ENCODE results near the gene NOL9.

NOL9 gene

GRCh38 chr1:6500544-6501278, 53.6 kb downstream of the NOL9 start:
- peaks cover 0 to 24% of the 10 kb centered on the region in 2 experiments for H3K27me3 ChIP-seq (ENCODE audit: control insufficient read depth in 1 of 2, insufficient read depth in 1 of 2, low read length in 2 of 2)
- H4K91ac ChIP-seq (ENCODE audit: low read length) = no peak overlapping the region
- no peak overlapping the region for H4K8ac ChIP-seq (ENCODE audit: low read length)
- no peaks in the 10 kb centered on the region for H3K9me3 ChIP-seq (ENCODE audit: control insufficient read depth, low read length)
- no peak overlapping the region for H2BK12ac ChIP-seq (ENCODE audit: low read length in 2 of 2)
- H2BK15ac ChIP-seq (ENCODE audit: low read depth, poor library complexity, severe bottlenecking) = no peak overlapping the region
- peaks cover 19% of the 10 kb centered on the region for H3K4me1 ChIP-seq (ENCODE audit: control insufficient read depth, insufficient read depth, low read depth, low read length)
- H2AK5ac ChIP-seq (ENCODE audit: low read length, severe bottlenecking) = no peak overlapping the region
- H2BK5ac ChIP-seq (ENCODE audit: low read depth, low read length, poor library complexity, severe bottlenecking) = no peak overlapping the region
- 91% methylated on average over 27 of the region's 27 CpGs for WGBS
- H3K14ac ChIP-seq (ENCODE audit: low read length in 2 of 2) = no peak overlapping the region
- no peak overlapping the region for H3K4ac ChIP-seq (ENCODE audit: low read depth in 1 of 2, low read length in 2 of 2)
- H2BK120ac ChIP-seq (ENCODE audit: low read depth, low read length) = no peak overlapping the region
- H2AFZ ChIP-seq (ENCODE audit: low read depth, low read length) = no peak overlapping the region
- no peak overlapping the region for H3K27ac ChIP-seq (ENCODE audit: low read length, poor library complexity, severe bottlenecking)
- no peaks in the 10 kb centered on the region for H3K36me3 ChIP-seq (ENCODE audit: control insufficient read depth in 1 of 2, insufficient read depth in 2 of 2, low read depth in 1 of 2, low read length in 2 of 2)
- H3K23ac ChIP-seq (ENCODE audit: low read length in 2 of 2) = no peak overlapping the region
- H3K4me3 ChIP-seq (ENCODE audit: insufficient read depth in 1 of 2, low read depth in 1 of 2, low read length in 2 of 2) = no peak overlapping the region
- no peak overlapping the region for H3K18ac ChIP-seq (ENCODE audit: low read depth in 1 of 2, low read length in 2 of 2)
- no peak overlapping the region for H3K4me2 ChIP-seq (ENCODE audit: low read length, poor library complexity, severe bottlenecking)
- H3K9ac ChIP-seq (ENCODE audit: low read length) = no peak overlapping the region
- DNase-seq = no peak
- peaks cover 7% of the 10 kb centered on the region for H3K79me1 ChIP-seq (replicated peaks; ENCODE audit: low read length, poor library complexity, severe bottlenecking)

GRCh38 chr1:6499296-6499695, 55.0 kb downstream of the NOL9 start:
- no peak overlapping the region for H3K4ac ChIP-seq (ENCODE audit: low read depth in 1 of 2, low read length in 2 of 2)
- no peak overlapping the region for H4K8ac ChIP-seq (ENCODE audit: low read length)
- H2AK5ac ChIP-seq (ENCODE audit: low read length, severe bottlenecking) = no peak overlapping the region
- H2BK5ac ChIP-seq (ENCODE audit: low read depth, low read length, poor library complexity, severe bottlenecking) = no peak overlapping the region
- no peak overlapping the region for H3K18ac ChIP-seq (ENCODE audit: low read depth in 1 of 2, low read length in 2 of 2)
- no peaks in the 10 kb centered on the region for H3K36me3 ChIP-seq (ENCODE audit: control insufficient read depth in 1 of 2, insufficient read depth in 2 of 2, low read depth in 1 of 2, low read length in 2 of 2)
- H2BK12ac ChIP-seq (ENCODE audit: low read length in 2 of 2) = peak overlapping the region in 1 of 2 experiments; percentile 9
- no peak overlapping the region for H3K9ac ChIP-seq (ENCODE audit: low read length)
- no peak overlapping the region for H4K91ac ChIP-seq (ENCODE audit: low read length)
- H2BK15ac ChIP-seq (ENCODE audit: low read depth, poor library complexity, severe bottlenecking) = no peak overlapping the region
- H3K23ac ChIP-seq (ENCODE audit: low read length in 2 of 2) = no peak overlapping the region
- H3K4me1 ChIP-seq (ENCODE audit: control insufficient read depth, insufficient read depth, low read depth, low read length) = peaks cover 29% of the 10 kb centered on the region
- DNase-seq = no peak
- H3K4me3 ChIP-seq (ENCODE audit: insufficient read depth in 1 of 2, low read depth in 1 of 2, low read length in 2 of 2) = no peak overlapping the region
- WGBS = 91% methylated on average over 4 of the region's 4 CpGs
- no peak overlapping the region for H3K4me2 ChIP-seq (ENCODE audit: low read length, poor library complexity, severe bottlenecking)
- no peaks in the 10 kb centered on the region for H3K9me3 ChIP-seq (ENCODE audit: control insufficient read depth, low read length)
- H3K14ac ChIP-seq (ENCODE audit: low read length in 2 of 2) = no peak overlapping the region
- peaks cover 0 to 16% of the 10 kb centered on the region in 2 experiments for H3K27me3 ChIP-seq (ENCODE audit: control insufficient read depth in 1 of 2, insufficient read depth in 1 of 2, low read length in 2 of 2)
- H3K27ac ChIP-seq (ENCODE audit: low read length, poor library complexity, severe bottlenecking) = no peak overlapping the region
- H2BK120ac ChIP-seq (ENCODE audit: low read depth, low read length) = no peak overlapping the region
- H2AFZ ChIP-seq (ENCODE audit: low read depth, low read length) = peak overlapping the region; percentile 1
- H3K79me1 ChIP-seq (replicated peaks; ENCODE audit: low read length, poor library complexity, severe bottlenecking) = peaks cover 12% of the 10 kb centered on the region

DNA sequence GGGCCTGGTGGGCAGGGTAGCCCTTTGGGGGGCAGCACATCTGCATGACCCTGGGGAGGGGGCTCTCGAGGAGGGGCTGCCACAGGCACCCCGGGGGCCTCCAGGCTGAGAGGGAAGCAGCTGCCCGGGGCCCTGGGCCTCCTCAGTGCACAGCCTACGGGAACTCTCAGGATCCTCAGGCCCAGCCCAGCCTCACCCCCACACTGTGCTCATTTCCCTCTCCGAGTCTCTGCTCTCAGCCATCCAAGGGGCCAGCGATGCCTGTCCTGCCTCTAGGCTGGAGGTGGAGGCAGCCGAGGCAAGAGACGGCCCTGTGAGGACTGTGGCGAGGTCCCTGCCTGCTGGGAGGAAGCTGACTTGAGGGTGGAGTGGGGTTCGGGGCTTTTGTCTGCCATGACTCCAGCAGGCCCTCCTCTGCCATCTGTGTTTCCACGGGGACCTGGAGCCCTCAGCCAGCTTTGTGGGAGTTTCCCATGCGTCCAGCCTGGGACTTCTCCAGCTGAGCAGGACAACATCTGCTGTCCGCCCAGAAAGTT, 55.7 kb downstream of the NOL9 start:
- Histone ChIP-seq H2AK5ac (ENCODE audit: low read length, severe bottlenecking) (no peak overlapping the region), H2BK12ac (ENCODE audit: low read length in 2 of 2) (no peak overlapping the region), H3K4me2 (ENCODE audit: low read length, poor library complexity, severe bottlenecking) (no peak overlapping the region)

DNA sequence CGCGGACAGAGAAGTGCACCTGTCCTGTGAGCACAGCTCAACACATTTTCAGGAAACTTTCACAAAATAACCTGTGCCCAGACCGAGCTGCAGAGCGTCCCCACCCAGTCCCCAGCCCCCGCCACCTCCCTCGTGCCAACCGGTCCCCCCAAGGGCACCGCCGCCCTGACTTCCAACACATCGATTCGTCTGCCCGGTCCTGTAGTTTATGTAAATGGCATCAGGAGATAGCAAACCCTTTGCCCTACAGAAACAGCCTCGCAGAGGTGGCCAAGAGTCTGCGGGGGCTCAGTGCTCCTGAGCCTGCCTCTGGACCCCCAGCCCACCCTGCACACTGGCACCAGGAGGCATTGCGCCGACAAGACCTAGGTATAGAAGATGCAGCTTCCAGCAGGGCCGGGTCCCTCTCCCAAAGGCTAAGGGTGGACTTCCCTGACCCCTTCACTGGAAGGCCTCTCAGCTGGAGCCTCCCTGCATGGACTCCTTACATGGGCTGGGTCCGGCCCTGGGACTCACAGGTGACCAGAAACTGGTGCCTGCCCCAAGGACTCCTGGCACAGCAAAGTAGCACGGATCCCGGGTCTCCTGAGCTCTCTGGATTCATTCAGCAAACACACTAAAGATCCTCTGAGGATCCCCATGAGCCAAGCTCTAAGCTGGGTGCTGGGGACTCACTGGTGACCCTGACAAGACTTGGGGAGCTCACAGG, 56.3 kb downstream of the NOL9 start:
- no peak overlapping the region for H3K23ac ChIP-seq (ENCODE audit: low read length in 2 of 2)
- no peak overlapping the region for H3K14ac ChIP-seq (ENCODE audit: low read length in 2 of 2)
- H2BK15ac ChIP-seq (ENCODE audit: low read depth, poor library complexity, severe bottlenecking) = no peak overlapping the region
- H3K9ac ChIP-seq (ENCODE audit: low read length) = peak overlapping the region; percentile 68
- no peak overlapping the region for H4K91ac ChIP-seq (ENCODE audit: low read length)
- peak overlapping the region; percentile 33 for H4K8ac ChIP-seq (ENCODE audit: low read length)
- H3K27me3 ChIP-seq (ENCODE audit: control insufficient read depth in 1 of 2, insufficient read depth in 1 of 2, low read length in 2 of 2) = peaks cover 0 to 16% of the 10 kb centered on the region in 2 experiments
- no peak overlapping the region for H3K27ac ChIP-seq (ENCODE audit: low read length, poor library complexity, severe bottlenecking)
- no peak overlapping the region for H2BK120ac ChIP-seq (ENCODE audit: low read depth, low read length)
- peak overlapping the region; percentile 72 to 82 for H3K4me3 ChIP-seq (ENCODE audit: insufficient read depth in 1 of 2, low read depth in 1 of 2, low read length in 2 of 2)
- H2BK5ac ChIP-seq (ENCODE audit: low read depth, low read length, poor library complexity, severe bottlenecking) = no peak overlapping the region
- H3K4me2 ChIP-seq (ENCODE audit: low read length, poor library complexity, severe bottlenecking) = peak overlapping the region; percentile 84
- H3K4me1 ChIP-seq (ENCODE audit: control insufficient read depth, insufficient read depth, low read depth, low read length) = peaks cover 30% of the 10 kb centered on the region
- H3K18ac ChIP-seq (ENCODE audit: low read depth in 1 of 2, low read length in 2 of 2) = no peak overlapping the region
- peak overlapping the region in 1 of 2 experiments; percentile 6 for H2BK12ac ChIP-seq (ENCODE audit: low read length in 2 of 2)
- H3K4ac ChIP-seq (ENCODE audit: low read depth in 1 of 2, low read length in 2 of 2) = no peak overlapping the region
- no peak for DNase-seq
- peaks cover 13% of the 10 kb centered on the region for H3K79me1 ChIP-seq (replicated peaks; ENCODE audit: low read length, poor library complexity, severe bottlenecking)
- whole genome bisulfite sequencing = 62% methylated on average over 17 of the region's 20 CpGs
- H3K36me3 ChIP-seq (ENCODE audit: control insufficient read depth in 1 of 2, insufficient read depth in 2 of 2, low read depth in 1 of 2, low read length in 2 of 2) = peaks cover 0 to 2% of the 10 kb centered on the region in 2 experiments
- no peak overlapping the region for H2AK5ac ChIP-seq (ENCODE audit: low read length, severe bottlenecking)
- H2AFZ ChIP-seq (ENCODE audit: low read depth, low read length) = no peak overlapping the region
- H3K9me3 ChIP-seq (ENCODE audit: control insufficient read depth, low read length) = no peaks in the 10 kb centered on the region

More for the DNA sequence above, 55.7 kb downstream of the NOL9 start:
- Histone ChIP-seq H3K9me3 (ENCODE audit: control insufficient read depth, low read length) (no peaks in the 10 kb centered on the region), H2AFZ (ENCODE audit: low read depth, low read length) (peak overlapping the region; percentile 10), H3K14ac (ENCODE audit: low read length in 2 of 2) (peak overlapping the region in 1 of 2 experiments; percentile 49), H3K79me1 (replicated peaks; ENCODE audit: low read length, poor library complexity, severe bottlenecking) (peaks cover 12% of the 10 kb centered on the region), H4K8ac (ENCODE audit: low read length) (no peak overlapping the region), H3K27me3 (ENCODE audit: control insufficient read depth in 1 of 2, insufficient read depth in 1 of 2, low read length in 2 of 2) (peaks cover 0 to 16% of the 10 kb centered on the region in 2 experiments), H2BK15ac (ENCODE audit: low read depth, poor library complexity, severe bottlenecking) (peak overlapping the region; percentile 68), H3K4me1 (ENCODE audit: control insufficient read depth, insufficient read depth, low read depth, low read length) (peaks cover 29% of the 10 kb centered on the region), H3K9ac (ENCODE audit: low read length) (no peak overlapping the region), H3K36me3 (ENCODE audit: control insufficient read depth in 1 of 2, insufficient read depth in 2 of 2, low read depth in 1 of 2, low read length in 2 of 2) (no peaks in the 10 kb centered on the region), H3K18ac (ENCODE audit: low read depth in 1 of 2, low read length in 2 of 2) (no peak overlapping the region), H2BK5ac (ENCODE audit: low read depth, low read length, poor library complexity, severe bottlenecking) (no peak overlapping the region), H3K27ac (ENCODE audit: low read length, poor library complexity, severe bottlenecking) (no peak overlapping the region), H2BK120ac (ENCODE audit: low read depth, low read length) (no peak overlapping the region), H3K4me3 (ENCODE audit: insufficient read depth in 1 of 2, low read depth in 1 of 2, low read length in 2 of 2) (no peak overlapping the region), H3K23ac (ENCODE audit: low read length in 2 of 2) (no peak overlapping the region), H4K91ac (ENCODE audit: low read length) (no peak overlapping the region), H3K4ac (ENCODE audit: low read depth in 1 of 2, low read length in 2 of 2) (no peak overlapping the region)
- DNase-seq = no peak
- 82% methylated on average over 11 of the region's 13 CpGs for WGBS
